DMS153 treated with DMSO at 0.1 percent for 48 hours (cell line): ENCODE results near the gene PPP2R2D.
"Not testable (repeated sequence)": the region's sequence is repeated elsewhere in the genome, so short reads cannot be mapped to it uniquely, and the experiment has no call there.

ENCODE experiments used
- DNase-seq: peaks from one replicate; lab custom pipeline; 2025; ENCODE audit not compliant: unreplicated experiment; lab: John Stamatoyannopoulos, UW

PPP2R2D gene

GRCh38 chr10:131973160-131973951 lies 72.5 kb downstream of the PPP2R2D start:
- no peak for DNase-seq

GRCh38 chr10:131974034-131974817 lies 73.4 kb downstream of the PPP2R2D start:
- DNase-seq, result no peak

- DNase-seq, result no peak
Observed at GRCh38 chr10:131975003-131975402, 74.2 kb downstream of the PPP2R2D start.

GRCh38 chr10:131975796-131976195 lies 75.0 kb downstream of the PPP2R2D start:
- DNase-seq, result no peak

- DNase-seq, result no peak
Observed at GRCh38 chr10:131977323-131978096, 76.7 kb downstream of the PPP2R2D start.

- no peak for DNase-seq
Observed at GRCh38 chr10:131978366-131978765, 77.6 kb downstream of the PPP2R2D start.

- DNase-seq, result no peak
Observed at GRCh38 chr10:131978851-131979250, 78.0 kb downstream of the PPP2R2D start.

GRCh38 chr10:131979336-131979735 lies 78.5 kb downstream of the PPP2R2D start:
- DNase-seq, result no peak

GRCh38 chr10:131979821-131980270 lies 79.0 kb downstream of the PPP2R2D start:
- DNase-seq, result no peak

GRCh38 chr10:131980321-131980720 lies 79.5 kb downstream of the PPP2R2D start:
- no peak for DNase-seq

- DNase-seq, result no peak
Observed at GRCh38 chr10:131980761-131981428, 80.1 kb downstream of the PPP2R2D start.

GRCh38 chr10:131981429-131982184 lies 80.8 kb downstream of the PPP2R2D start, which contains the start of gene BNIP3:
BNIP3 (minus strand) TSS chr10:131981923; CDS start chr10:131981806, 117 bp downstream.
- peak; percentile 86 for DNase-seq

GRCh38 chr10:131982185-131982756 lies 81.5 kb downstream of the PPP2R2D start:
- no peak for DNase-seq

GRCh38 chr10:131982796-131983195 lies 82.0 kb downstream of the PPP2R2D start:
- DNase-seq, result no peak

GRCh38 chr10:131983780-131984179 lies 83.0 kb downstream of the PPP2R2D start:
- no peak for DNase-seq

- not testable (repeated sequence) for DNase-seq
Observed at GRCh38 chr10:131986851-131987250, 86.0 kb downstream of the PPP2R2D start.

GRCh38 chr10:131987301-131987700 lies 86.5 kb downstream of the PPP2R2D start:
- not testable (repeated sequence) for DNase-seq

- not testable (repeated sequence) for DNase-seq
Observed at GRCh38 chr10:131987786-131988185, 87.0 kb downstream of the PPP2R2D start.

- DNase-seq, result no peak
Observed at GRCh38 chr10:131991726-131992125, 90.9 kb downstream of the PPP2R2D start.

- DNase-seq, result no peak
Observed at GRCh38 chr10:131993275-131993674, 92.5 kb downstream of the PPP2R2D start.
